Measurements from ENCODE around the gene MRPS18B. TPM values are rescaled to one million over a fixed set of nuclear protein-coding genes. Genes with fewer than 3 reads are reported as not detected.
A peak's percentile ranks its signal among the peaks of the same experiment; 100 is the strongest.

The MRPS18B gene
- total and polyA plus RNA-seq, 2 of the 13 experiments (the other 11 are each of a cell fraction or from before 2014, with no cell fraction given): 125 to 131 TPM

DNA sequence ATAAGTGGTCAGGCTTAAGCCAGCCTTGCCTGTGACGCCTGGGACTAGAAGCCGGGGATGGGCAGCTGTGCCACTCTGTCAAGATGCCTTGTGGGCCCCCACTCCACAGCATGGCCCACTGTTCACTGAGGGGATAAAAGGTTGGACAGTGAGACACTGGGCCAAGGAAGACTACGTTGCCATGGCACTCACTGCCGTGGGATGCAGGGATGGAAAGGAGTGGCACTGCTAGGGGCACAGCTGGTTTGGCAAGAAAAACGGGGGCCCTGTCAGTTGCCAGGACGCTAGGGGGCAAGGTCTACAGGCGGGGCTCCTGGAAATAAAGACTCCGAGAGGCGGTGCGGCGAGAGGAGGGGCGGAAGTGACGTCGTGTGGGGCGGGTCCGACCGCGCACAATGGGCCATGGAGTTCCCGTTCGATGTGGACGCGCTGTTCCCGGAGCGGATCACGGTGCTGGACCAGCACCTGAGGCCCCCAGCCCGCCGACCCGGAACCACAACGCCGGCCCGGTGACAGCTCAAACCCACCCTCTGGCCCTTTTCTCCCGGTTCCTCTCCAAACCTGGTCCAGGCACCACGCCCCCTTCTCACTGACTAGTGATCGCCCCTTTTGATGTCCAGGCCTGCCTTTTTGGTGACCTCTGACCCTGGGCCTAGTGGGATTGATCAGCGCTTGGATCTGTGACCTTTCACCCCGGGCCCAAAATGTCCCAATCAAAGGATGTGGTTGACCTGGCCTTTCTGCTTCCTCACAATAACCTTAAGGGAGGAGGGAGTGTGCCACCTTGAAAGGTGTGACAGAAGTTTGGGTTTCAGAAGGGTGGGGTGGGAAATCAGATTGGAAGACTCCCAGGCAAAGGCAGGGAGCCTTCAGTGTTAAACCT lies 9.1 kb downstream of the MRPS18B start, which contains the start of gene ATAT1 (continued):
- 0 out of 2 replicates have a peak, but pooled peaks have one; percentile 83 for TF ChIP-seq FUBP1 (CRISPR knock-in tag; IDR thresholded peaks at IDR 0.05; ENCODE audit: borderline replicate concordance)
- TF ChIP-seq ZKSCAN1 (IDR thresholded peaks at IDR 0.05; ENCODE audit: low read length): no peak
- TF ChIP-seq HDAC1 (CRISPR knock-in tag; IDR thresholded peaks at IDR 0.05): peak; percentile 91
- TF ChIP-seq SP140L (CRISPR knock-in tag; IDR thresholded peaks at IDR 0.05; ENCODE audit: borderline replicate concordance): no peak
- TF ChIP-seq, protein P1, sequence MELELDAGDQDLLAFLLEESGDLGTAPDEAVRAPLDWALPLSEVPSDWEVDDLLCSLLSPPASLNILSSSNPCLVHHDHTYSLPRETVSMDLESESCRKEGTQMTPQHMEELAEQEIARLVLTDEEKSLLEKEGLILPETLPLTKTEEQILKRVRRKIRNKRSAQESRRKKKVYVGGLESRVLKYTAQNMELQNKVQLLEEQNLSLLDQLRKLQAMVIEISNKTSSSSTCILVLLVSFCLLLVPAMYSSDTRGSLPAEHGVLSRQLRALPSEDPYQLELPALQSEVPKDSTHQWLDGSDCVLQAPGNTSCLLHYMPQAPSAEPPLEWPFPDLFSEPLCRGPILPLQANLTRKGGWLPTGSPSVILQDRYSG (CRISPR knock-in tag; IDR thresholded peaks at IDR 0.05): peak; percentile 35; the same call in 1 of the 2 replicates
- TF ChIP-seq ZNF570 (CRISPR knock-in tag; IDR thresholded peaks at IDR 0.05; ENCODE audit: borderline replicate concordance): no peak
- TF ChIP-seq ZNF720 (CRISPR knock-in tag; IDR thresholded peaks at IDR 0.05): no peak
- TF ChIP-seq MYC (CRISPR knock-in tag; IDR thresholded peaks at IDR 0.05; ENCODE audit: borderline replicate concordance): peak; percentile 81
- peak; percentile 87 for TF ChIP-seq SIN3A (IDR thresholded peaks at IDR 0.05; ENCODE audit: borderline replicate concordance, low read depth, low read length)
- peak; percentile 71 for TF ChIP-seq YY1 (IDR thresholded peaks at IDR 0.05; ENCODE audit: insufficient read depth, insufficient replicate concordance, low read depth, low read length)
- peak; percentile 72 for TF ChIP-seq ARID5B (CRISPR knock-in tag; IDR thresholded peaks at IDR 0.05)
- TF ChIP-seq ZSCAN9 (CRISPR knock-in tag; IDR thresholded peaks at IDR 0.05; ENCODE audit: borderline replicate concordance): no peak
- TF ChIP-seq, protein P2, sequence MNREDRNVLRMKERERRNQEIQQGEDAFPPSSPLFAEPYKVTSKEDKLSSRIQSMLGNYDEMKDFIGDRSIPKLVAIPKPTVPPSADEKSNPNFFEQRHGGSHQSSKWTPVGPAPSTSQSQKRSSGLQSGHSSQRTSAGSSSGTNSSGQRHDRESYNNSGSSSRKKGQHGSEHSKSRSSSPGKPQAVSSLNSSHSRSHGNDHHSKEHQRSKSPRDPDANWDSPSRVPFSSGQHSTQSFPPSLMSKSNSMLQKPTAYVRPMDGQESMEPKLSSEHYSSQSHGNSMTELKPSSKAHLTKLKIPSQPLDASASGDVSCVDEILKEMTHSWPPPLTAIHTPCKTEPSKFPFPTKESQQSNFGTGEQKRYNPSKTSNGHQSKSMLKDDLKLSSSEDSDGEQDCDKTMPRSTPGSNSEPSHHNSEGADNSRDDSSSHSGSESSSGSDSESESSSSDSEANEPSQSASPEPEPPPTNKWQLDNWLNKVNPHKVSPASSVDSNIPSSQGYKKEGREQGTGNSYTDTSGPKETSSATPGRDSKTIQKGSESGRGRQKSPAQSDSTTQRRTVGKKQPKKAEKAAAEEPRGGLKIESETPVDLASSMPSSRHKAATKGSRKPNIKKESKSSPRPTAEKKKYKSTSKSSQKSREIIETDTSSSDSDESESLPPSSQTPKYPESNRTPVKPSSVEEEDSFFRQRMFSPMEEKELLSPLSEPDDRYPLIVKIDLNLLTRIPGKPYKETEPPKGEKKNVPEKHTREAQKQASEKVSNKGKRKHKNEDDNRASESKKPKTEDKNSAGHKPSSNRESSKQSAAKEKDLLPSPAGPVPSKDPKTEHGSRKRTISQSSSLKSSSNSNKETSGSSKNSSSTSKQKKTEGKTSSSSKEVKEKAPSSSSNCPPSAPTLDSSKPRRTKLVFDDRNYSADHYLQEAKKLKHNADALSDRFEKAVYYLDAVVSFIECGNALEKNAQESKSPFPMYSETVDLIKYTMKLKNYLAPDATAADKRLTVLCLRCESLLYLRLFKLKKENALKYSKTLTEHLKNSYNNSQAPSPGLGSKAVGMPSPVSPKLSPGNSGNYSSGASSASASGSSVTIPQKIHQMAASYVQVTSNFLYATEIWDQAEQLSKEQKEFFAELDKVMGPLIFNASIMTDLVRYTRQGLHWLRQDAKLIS (CRISPR knock-in tag; IDR thresholded peaks at IDR 0.05): no peak
- TF ChIP-seq HOXA9 (CRISPR knock-in tag; IDR thresholded peaks at IDR 0.05; ENCODE audit: borderline replicate concordance): no peak
- TF ChIP-seq SOX6 (IDR thresholded peaks at IDR 0.05): no peak
- TF ChIP-seq SOX6 (CRISPR knock-in tag; IDR thresholded peaks at IDR 0.05): peak; percentile 89

Data from HepG2 (cell line).